Fibroblast of mammary gland (primary cell): ENCODE results near the gene EEPD1.

Experiments used
- DNase-seq: peaks from one replicate; pipeline ENCODE4 v3.0.0-alpha.2; 2010; ENCODE audit warnings: low read depth
- H3K4me3 ChIP-seq: 2 replicates; pipeline ENCODE4 v1.5.1; 2011; ENCODE audit warnings: low read depth, mild to moderate bottlenecking, low read length, moderate library complexity; ENCODE audit not compliant: control insufficient read depth
- CTCF ChIP-seq: conservative IDR thresholded peaks from 2 replicates; pipeline ENCODE4 v1.5.1; 2011; ENCODE audit warnings: low read depth, low read length, inconsistent platforms; ENCODE audit not compliant: control insufficient read depth, insufficient read depth

Gene EEPD1

GRCh38 chr7:36167403-36168050 is 14.5 kb downstream of the EEPD1 start:
- DNase-seq, result no peak
- no peak for TF ChIP-seq CTCF
- no peak overlapping the region for H3K4me3 ChIP-seq

GRCh38 chr7:36171503-36171902 is 18.4 kb downstream of the EEPD1 start:
- no peak for TF ChIP-seq CTCF
- no peak for DNase-seq
- no peak overlapping the region for H3K4me3 ChIP-seq

GRCh38 chr7:36175886-36176285 is 22.8 kb downstream of the EEPD1 start:
- DNase-seq, result no peak
- no peak for TF ChIP-seq CTCF
- no peak overlapping the region for H3K4me3 ChIP-seq

- no peak for DNase-seq
- no peak for TF ChIP-seq CTCF
- H3K4me3 ChIP-seq, result no peak overlapping the region
Observed at GRCh38 chr7:36176697-36177096, 23.6 kb downstream of the EEPD1 start.

- DNase-seq, result no peak
- H3K4me3 ChIP-seq, result no peak overlapping the region
- no peak for TF ChIP-seq CTCF
Observed at GRCh38 chr7:36180121-36180520, 27.1 kb downstream of the EEPD1 start.

DNA sequence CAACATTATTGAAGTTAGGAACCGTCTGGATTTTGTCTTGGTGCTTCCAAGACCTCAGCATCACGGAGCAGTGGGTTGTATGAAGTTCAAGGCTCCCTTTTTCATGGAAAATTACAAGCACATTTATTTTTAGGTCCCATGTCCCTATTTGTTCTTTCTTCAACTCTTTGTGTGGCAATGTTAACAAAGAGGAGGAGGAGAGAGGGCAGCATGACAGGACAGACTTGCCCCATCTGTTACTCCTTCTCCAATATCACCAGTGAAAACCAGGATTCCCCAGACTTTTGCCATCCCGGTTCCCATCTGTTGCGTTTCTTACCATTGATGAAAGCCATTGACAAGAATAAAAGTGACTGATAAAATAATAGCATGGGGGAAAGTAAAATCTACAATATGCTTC is 28.6 kb downstream of the EEPD1 start:
- TF ChIP-seq CTCF, result no peak
- no peak for DNase-seq
- H3K4me3 ChIP-seq, result no peak overlapping the region
